PFSK-1 (cell line): ENCODE results near the gene CREB3L1.

Experiments
- POLR2AphosphoS5 ChIP-seq: IDR thresholded peaks from 2 replicates; pipeline ENCODE4 v1.6.1; 2012; ENCODE audit warnings: low read depth, mild to moderate bottlenecking, control low read depth, low read length, moderate library complexity
- REST ChIP-seq, 2 experiments: IDR thresholded peaks; 2 replicates each; pipeline versions ENCODE4 v1.6.1 to v1.8.0; 2011 to 2012; ENCODE audit warnings: low read depth in 2 of 2, low read length in 2 of 2, control low read depth in 1 of 2, inconsistent platforms in 1 of 2, mild to moderate bottlenecking in 1 of 2, moderate library complexity in 1 of 2; ENCODE audit not compliant: insufficient read depth in 1 of 2
- SIN3A ChIP-seq: IDR thresholded peaks from 2 replicates; pipeline ENCODE4 v1.6.1; 2012; ENCODE audit warnings: mild to moderate bottlenecking, low read length, moderate library complexity, borderline replicate concordance; ENCODE audit not compliant: insufficient read depth
- TAF1 ChIP-seq: IDR thresholded peaks from 2 replicates; pipeline ENCODE4 v1.6.1; 2012; ENCODE audit warnings: low read length, control low read depth, borderline replicate concordance; ENCODE audit not compliant: insufficient read depth

GRCh38 chr11:46346886-46347636 lies 69.6 kb downstream of the CREB3L1 start, which contains the start of gene DGKZ:
- TF ChIP-seq POLR2AphosphoS5 (peak; percentile 70; the same call in 1 of the 2 replicates), REST (IDR thresholded peaks at IDR 0.05; ENCODE audit: insufficient read depth in 1 of 2, low read depth in 2 of 2, low read length in 2 of 2) (peak in 1 of 2 experiments; percentile 40; a peak in 2 of 4 replicates), SIN3A (no peak; the same call in 1 of the 2 replicates), TAF1 (peak; percentile 65; the same call in 1 of the 2 replicates)
